ENCODE data around the gene PCGF3.
"Not testable (repeated sequence)": the region's sequence is repeated elsewhere in the genome, so short reads cannot be mapped to it uniquely, and the experiment has no call there.

Gene PCGF3

DNA sequence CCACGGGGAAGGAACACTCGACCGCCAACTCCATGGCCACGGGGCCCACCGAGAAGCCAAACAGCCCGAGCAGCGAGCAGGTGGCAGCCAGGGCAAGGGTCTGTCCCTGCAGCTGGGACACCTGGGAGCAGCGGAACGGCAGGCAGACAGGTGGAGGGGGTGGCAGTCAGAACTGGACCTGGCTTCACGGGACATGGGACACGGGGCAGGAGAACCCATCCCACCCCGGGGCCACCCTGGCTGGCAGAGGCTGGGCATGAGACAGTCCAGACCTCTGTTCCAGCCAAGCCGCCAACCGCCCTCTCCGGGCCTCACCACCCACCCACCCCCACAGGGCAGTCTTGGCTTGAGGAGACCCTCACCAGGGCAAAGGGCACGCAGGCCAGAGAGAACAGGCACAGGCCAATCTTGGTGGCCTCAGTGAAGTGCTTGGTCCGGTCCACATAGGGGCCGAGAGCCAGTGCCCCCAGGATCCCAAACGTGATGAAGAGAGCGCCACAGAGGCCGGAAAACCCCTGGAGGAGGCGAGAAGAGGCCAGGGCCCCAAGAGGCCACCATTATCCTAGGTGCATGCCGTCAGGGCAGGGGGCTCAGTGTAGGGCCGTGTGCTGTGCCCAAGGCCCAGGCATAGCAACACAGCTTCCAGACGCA lies 22.3 kb upstream of the PCGF3 start:
- no peak for DNase-seq

DNA sequence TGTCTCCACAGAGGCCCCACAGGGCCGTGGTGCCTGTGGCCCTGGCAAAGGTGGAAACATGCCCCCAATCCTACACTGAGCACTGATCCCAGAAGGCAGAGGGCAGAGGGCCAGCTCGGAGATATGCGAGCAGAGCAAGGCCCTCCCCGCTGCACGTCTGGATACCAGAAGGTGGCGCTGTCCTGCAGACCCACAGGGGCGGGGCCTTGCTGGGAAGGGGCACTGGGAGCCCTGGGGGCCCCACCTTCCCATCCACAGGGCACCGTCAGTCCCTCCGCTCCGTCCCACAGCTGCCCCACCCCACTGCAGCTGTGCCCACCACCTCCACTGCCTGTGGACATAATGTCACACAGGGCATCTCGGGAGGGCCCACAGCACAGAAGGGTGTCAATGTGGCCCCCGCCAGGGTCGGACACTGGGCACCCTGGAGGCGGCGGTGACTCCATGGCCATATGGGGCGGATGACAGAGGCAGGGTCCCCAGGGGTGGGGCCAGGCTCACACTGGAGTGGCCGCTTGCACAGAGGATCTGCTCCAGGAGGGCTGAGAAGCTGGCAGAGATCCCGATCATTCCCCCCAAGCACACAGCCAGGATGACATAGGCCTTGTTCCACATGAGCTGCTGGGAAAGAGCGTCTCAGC lies 21.5 kb upstream of the PCGF3 start:
- peak in 1 of 2 donors; percentile 48 for DNase-seq

- no peak for DNase-seq
Measured at GRCh38 chr4:684623-685327, 20.9 kb upstream of the PCGF3 start.

DNA sequence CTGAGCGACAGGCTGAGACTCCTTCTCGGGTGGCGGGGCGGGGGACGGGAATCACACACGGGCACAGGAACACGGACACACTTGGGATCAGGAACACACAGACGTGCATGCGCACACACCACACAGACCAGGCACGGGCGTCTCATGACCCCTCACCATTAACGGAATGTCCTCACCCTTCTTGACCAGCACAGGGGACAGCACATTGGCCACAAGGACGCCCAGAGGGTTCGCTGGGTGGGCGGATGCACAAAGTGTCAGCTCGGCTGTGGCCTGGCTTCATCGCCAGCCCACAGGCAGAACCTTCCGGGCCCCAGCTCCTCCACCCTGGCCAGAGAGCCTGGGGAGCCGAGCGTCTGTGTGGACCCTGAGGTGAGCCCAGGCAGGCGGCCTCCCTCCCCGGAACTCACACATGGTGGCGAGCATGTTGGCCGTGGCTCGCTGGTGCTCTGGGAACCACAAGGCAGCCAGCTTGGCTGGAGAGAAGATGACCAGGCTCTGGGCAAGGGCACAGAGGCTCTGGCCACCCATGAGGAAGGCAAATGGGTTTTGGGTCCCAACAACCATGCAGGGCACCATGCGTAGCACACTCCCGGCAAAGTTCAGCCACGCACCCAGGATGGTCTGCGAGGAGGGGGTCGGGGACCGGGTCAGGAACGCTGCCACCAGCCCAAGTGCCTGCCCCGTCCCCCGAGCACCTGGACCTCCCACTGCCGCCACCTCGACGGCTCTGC lies 19.8 kb upstream of the PCGF3 start:
- no peak for DNase-seq

- DNase-seq = no peak
Measured at GRCh38 chr4:686413-687040, 19.1 kb upstream of the PCGF3 start.

DNA sequence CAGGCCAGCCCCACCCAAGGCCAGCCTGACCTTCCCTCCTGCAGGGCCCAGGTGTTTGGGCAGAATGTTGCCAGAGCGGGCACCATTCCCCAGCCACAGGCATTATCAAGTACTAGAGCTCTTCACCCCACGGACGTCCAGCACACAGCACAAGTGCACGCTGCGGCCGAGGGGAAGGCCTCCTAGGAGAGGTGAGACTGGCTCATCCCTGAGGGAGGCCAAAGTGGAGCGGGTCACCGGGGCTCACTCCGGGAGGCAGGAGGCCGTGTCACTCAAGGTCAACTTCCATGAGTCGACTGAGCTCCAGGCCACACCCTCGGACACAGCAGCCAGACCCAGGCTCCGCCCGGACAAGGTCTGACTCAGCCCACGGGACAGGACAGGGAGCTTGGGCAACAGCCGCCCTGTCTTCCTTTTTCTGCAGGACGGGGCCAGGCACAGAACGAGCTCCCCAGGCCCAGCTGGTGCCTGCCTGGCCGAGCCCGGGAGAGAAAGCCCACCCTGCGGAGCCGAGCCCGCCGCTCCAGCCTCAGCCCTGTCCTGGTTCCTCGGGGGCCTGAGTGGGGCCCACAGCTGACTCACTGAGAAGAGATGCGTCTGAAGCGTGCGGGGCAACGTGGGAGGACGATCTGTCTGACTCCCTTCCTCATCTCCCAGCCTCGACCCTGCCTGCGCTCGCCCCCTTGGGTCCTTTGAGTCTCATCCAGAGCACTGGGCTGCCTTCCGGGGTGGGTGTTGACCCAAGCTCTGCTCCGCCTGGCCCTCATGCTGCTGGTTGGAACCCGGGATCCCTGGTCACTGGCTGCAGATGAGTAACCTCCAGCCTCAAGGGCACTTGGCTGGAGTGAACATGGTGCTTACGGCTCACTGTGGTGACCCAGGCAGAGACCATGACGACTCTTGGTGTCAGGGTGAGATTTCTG lies 18.3 kb upstream of the PCGF3 start:
- no peak for DNase-seq

DNA sequence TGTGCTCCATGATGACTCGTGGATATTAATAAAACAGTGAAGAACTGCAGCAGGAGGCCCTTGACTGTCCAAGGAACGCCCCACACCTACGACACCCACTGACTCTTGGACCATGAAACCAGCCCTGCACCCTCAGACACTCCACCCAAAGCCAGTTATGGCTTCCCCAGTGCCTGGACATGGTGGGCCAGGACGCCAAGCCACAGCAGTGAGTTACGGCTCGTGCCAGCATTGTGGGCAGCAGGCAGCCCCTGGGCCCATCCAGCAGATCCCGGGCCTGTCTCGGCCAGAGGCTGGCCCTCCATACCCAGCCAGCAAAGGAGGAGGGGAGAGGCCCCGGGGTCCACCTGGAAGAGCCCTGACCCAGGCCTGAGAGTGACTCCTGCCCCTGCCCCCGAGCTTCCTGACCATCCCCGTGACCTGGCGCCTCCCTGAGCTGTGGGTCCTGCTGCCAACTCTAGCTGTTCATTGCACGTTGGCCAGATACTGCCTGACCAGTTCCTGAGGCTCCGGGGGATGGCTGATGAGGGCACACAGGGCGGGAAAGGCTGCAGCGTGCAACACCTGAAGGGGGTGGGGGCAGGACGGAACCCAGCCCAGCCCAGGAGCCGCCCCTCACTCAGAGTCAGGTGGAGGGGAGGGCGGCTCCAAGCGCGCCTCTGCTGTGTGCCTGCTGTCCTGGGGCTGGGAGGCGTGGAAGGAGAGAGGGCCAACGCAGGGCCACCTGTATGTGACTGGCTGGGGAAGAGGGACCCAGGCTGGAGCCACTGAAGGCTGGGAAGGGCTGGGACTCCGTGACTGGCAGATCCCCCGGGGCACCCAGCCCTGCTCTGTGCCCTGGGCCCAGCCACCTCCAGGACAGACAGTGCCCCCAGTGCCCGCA lies 17.4 kb upstream of the PCGF3 start:
- DNase-seq = no peak

GRCh38 chr4:688854-689681 lies 16.6 kb upstream of the PCGF3 start, which contains the start of gene SLC49A3:
Gene SLC49A3 (minus strand): TSS chr4:689151. CDS start chr4:689127, 24 bp downstream.
- DNase-seq = no peak

GRCh38 chr4:689723-690122 lies 15.9 kb upstream of the PCGF3 start:
- DNase-seq = no peak

GRCh38 chr4:692771-693554 lies 12.7 kb upstream of the PCGF3 start:
- no peak for DNase-seq

- DNase-seq = not testable (repeated sequence)
Measured at GRCh38 chr4:694341-694940, 11.2 kb upstream of the PCGF3 start.

GRCh38 chr4:699816-700580 lies 5.6 kb upstream of the PCGF3 start:
- DNase-seq = no peak

- no peak for DNase-seq
Measured at GRCh38 chr4:700587-701264, 4.9 kb upstream of the PCGF3 start.

DNA sequence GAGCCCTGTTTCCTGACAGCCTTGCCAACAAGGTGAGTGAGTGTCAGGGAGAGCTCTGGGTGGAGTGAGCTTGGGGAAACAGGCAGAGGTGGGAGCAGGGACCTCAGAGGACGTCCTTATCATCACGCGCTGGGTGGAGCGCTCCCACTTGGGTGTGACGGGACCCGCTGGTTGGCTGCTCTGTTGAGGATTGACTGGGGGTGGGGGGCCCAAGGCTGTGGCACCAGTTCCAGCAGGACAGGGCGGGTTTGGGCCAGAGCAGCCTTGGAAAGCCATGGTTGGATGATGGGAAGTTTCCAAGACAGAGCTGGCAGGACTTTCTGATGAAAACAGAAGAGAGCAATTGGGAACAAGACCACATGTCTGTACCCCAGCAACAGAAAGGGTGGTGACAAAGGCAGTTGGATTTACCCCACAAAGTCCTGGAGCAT lies 3.0 kb upstream of the PCGF3 start:
- DNase-seq = no peak

DNA sequence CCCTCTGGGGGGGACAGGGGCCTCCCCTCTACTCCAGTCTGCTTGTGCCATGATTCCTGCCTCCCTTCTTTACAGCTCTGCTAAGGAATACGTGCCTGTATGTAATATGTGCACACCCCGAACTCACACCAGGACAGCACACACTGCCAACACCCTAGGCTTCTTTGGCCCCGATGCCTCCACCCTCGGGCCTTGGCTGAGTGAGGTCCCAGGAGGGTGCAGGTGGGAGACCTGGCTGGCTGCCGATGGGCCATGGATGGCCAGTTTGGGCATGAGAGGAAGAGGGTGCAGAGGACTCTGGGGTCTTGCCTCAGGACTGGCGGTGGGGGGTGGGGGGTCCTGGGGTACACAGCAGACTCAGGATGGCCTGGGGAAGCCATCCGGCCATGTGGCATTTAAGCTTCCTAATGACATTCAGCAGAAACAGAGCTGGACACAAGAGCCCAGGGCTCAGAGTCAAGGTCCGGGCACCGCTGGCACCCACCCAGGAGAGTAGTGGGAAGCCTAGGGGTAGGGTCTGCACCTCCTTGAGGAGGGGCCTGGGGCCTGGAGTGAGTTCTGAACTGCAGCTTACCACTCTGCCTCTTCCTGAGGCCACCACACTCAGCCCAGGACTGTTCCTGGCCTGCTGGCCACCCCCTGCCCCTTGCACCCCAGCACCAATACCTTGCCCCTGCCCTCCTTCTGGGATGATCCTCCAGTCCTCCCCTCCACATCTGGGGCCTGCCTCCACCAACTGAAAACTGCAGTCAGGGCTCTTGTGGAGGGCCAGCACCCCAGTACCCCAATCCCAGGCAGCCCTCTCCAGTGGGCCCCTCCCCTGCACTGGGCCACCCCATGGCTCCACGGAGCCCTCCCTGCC lies 2.1 kb upstream of the PCGF3 start:
- no peak for DNase-seq

Measured in stimulated activated CD4-positive, alpha-beta T cell treated with anti-CD3 and anti-CD28 coated beads, Interleukin-2, amount 100 ng/mL, for 48 hours (primary cell).